HG02678 (cell line): ENCODE measurements around the gene MMADHC.
"Not testable (repeated sequence)": the region's sequence is repeated elsewhere in the genome, so short reads cannot be mapped to it uniquely, and the experiment has no call there.

Experiments
- ATAC-seq: cut with Tn5 transposase; IDR thresholded peaks from one replicate; pipeline ENCODE4 v1.9.1; 2021; ENCODE audit warnings: mild to moderate bottlenecking, moderate library complexity; ENCODE audit not compliant: unreplicated experiment

Gene MMADHC

DNA sequence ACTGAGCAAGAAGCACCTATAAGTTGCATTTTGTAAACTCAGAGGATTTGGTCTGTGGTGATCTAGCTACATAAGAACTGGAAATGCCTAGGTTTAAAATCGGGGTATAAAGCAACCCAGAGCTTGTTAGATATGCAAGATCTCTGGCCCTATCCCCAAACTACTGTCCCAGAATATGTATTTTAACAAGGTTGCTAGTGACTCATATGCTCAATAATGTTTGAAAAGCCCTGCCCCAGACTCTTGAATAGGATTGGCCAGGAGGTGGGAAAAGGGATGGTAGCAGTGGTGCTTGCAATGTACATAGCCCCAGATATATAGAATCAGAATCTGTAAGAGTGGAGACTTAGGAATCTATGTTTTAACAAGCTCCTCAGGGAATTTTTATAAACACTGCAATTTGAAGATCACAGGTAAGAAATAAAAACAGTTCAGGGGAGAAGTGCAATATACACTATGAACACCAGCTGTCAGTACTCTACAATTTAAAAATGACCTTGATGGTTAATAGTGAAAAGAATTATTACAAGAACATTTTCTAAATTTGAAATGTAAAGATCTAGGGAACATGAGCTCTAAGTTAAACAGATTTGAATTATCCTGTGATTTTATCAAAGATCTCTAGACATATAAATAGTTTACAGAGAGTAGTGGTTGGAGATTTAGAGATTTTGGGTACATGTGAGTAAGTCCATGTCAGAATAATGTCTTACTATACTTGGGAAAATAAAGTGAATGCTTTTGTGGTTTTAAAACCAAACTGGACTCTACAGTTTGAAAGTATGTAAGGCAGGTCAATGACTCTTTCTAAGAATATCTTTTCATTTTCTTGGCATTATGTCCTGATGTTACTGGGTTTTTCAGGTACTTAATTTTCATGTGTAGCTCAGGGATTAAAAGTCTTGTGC is 7.7 kb upstream of the MMADHC start:
- no peak for ATAC-seq

- ATAC-seq, result no peak
Measured at GRCh38 chr2:149594411-149594810, 6.8 kb upstream of the MMADHC start.

- peak; percentile 19 for ATAC-seq
Measured at GRCh38 chr2:149587950-149588487, 444 bp upstream of the MMADHC start.

DNA sequence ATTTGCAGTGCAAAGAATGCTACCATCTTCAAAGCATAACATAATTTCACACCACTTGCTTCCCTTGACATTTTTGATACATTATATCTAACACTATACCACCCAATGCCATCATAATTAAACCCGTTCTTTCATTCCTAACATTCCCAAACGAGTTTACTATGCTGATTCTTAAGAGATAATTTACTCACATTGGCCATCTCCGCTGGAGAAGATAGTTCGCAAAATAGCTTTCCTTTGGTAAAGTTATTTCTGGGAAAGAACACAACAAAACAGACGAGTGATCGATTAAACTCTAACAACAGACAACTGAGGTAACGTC is 716 bp downstream of the MMADHC start:
- ATAC-seq, result no peak

- ATAC-seq, result no peak
Measured at GRCh38 chr2:149586063-149586462, 1.5 kb downstream of the MMADHC start.

DNA sequence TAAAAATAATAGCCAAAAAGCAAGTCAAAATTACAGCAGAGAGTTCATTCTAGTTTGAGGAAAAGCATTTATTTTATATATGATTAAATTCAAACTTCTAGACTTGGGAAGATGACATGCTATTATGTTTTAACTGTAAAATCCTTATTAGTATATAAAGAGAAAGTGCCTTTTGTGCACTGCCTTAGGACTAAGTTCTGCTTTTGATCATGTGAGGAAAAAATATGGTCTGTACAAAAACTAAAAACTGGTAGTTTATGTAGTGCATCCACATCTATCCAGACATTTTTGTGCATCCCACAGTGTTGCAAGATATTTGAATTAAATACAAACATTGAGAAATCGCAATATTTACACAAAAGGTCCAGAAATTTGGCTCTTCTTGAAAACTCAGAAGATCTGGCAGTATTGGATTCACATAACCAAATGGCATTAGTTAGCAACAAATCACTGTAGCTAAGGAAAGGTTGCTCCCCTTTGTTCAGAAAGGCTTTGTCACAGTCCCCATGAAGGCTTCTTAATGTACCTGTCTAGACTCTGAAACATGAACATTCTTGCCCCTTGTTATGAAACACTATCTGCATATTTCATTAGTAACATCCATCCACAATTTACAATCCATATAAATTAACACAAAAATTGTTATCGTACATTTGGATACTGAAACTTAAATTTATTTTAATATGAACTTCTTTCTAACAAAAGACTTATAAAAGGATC is 2.2 kb downstream of the MMADHC start:
- ATAC-seq, result no peak

DNA sequence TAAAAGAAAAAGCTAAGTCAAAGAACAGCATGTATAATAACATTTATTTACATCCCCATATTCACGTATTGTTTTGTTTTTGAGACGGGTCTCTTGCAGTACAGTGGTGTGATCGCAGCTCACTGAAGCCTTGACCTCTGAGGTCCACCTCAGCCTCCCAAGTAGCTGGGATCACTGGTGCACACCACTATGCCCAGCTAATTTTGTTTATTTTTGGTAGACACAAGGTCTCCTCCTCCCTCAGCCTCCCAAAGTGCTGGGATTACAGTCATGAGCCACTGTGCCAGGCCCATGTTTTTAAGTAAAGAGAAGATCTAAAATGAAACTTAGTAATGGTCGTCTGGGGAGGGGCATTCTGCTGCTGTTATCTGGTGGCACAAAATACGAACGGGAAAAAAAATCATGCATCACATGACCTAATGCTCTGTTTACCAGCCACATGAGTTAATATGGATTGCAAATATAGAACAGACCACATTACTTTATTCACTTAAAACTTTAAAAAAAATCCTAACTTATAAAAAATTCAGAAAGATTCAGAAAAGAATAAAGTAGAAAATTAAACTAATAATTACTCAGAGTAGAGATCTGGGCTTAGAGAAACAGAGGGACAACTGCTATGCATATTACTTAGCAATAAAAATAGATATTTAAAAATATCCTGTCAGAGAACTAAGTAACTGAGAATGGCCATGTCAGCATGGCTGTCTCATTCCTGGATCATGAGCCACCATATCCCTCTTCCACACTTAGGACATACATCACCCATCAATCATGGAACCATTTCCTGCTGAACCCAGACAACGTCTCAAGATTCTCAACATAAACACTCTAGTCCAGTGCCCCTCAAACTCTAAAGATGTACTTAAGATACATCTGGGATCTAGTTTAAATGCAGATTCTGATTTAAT is 7.3 kb downstream of the MMADHC start:
- ATAC-seq, result no peak

GRCh38 chr2:149577269-149577668 is 10.3 kb downstream of the MMADHC start:
- ATAC-seq, result no peak

- no peak for ATAC-seq
Measured at GRCh38 chr2:149575752-149576151, 11.8 kb downstream of the MMADHC start.

DNA sequence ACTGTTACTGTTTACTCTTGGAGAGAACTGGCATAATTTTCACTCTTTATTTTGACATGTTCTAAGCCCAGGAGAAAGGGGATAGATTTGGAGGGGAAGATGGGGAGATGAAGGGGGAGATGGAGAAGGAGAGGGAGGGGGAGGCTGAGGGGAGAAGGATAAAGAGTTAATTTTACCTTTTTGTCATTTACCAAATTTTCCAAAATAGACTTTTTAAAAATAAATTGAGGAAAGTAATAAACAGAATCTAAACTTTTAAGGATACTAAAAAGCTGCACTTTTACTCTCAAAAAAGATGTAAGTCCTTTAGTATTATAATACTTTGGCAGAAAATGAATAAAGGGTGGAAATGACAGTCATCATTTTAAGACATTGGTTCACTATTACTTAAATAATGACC is 12.3 kb downstream of the MMADHC start:
- ATAC-seq, result no peak

DNA sequence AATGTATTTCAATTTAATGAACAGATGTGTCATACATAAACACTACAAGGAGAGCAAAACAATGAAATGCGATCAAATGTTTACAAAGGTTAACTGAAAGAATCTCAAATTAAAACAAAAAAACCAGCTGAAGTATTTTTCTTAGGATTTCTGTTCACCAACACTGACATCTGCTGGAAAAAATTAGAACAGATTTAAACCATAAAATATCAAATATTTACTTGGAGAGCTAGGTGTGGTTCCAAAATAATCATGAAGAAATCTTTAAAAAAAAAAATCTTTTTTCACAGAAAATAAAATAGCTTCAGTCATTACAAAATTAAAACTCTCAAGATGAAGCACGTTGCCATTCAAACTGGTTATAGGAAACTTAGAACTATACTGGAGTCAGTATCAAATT is 13.8 kb downstream of the MMADHC start:
- ATAC-seq, result no peak

DNA sequence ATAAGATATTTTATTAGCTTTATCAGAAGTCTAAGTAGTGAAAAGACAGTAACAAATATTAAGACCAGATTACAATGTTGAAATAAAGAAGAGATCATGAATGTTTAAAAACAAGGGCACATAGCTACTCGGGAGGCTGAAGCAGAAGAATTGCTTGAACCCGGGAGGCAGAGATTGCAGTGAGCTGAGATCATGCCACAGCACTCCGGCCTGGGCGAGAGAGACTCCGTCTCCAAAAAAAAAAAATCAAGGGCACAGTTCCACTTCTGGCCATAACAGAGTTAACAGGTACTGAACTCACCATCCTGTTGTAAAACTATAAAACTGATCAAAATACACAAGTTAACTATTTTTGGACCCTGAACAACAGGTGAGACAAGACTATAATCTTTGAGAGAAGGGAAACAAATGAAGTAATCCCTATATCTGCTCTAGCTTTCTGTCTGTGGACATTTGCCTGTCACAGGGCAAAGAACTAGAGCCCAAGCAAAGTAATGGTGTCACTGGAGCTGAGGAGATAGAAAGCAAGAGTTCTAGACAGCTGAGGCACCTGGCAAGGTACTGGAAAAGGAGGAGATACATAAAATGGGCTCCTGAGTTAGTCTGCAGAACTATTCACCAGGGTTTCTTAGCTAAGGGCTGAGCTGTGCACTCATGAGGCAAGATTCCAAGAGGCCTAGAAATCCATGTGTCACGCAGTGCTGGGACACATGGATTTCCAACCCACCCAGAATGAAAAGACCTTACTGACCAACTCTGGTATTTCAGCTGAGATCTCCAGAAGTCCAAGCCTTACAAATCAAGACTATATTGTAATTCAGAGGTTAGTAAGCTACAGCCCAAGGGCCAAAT is 15.2 kb downstream of the MMADHC start:
- ATAC-seq, result no peak

- ATAC-seq, result no peak
Measured at GRCh38 chr2:149568138-149568537, 19.4 kb downstream of the MMADHC start.

DNA sequence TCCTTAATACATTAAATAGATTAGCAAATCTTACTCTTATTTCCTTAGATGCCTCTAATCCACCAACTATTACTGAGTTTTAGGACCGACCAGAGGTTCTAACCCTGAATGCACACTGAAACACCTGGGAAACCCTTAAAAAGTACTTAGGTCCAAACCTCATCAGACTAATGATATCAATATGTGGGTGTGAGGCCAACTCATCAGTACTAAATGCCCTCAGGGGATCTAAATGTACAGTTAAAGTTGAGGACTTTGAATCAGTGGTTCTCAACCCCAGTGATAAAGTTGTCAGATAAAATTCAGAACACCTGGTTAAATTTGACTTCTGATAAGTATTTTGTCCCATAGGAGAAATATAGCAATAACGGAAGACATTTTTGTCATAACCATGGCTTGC is 20.9 kb downstream of the MMADHC start:
- no peak for ATAC-seq

DNA sequence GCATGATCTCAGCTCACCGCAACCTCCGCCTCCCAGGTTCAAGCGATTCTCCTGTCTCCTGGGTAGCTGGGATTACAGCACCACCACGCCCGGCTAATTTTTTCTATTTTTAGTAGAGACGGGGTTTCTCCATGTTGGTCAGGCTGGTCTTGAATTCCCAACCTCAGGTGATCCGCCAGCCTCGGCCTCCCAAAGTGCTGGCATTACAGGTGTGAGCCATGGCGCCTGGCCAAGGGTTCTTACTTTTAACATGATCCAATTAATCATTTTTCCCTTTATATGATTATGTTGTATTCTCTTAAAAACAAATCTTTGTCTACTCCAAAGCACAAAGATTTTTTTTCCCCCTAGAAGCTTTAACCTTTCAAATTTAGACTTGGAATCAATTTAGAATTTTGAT is 21.9 kb downstream of the MMADHC start:
- not testable (repeated sequence) for ATAC-seq

DNA sequence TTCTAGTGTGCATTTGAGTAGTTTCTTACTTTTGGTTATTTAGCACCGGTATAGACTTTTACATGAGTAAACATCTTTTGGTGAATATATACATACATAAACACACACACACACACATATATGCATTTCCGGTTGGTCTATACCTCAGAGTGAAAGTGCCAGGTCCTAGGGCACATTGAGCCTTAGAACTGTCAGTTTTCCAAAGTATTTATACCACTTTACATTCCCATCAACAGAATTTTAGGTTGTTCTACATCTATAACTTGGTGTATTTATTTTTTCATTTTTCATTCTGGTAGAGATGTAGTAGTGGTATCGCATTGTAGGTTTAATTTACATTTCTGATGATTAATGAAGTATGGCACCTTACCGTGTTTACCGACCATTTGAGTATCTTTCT is 22.6 kb downstream of the MMADHC start:
- ATAC-seq, result no peak

DNA sequence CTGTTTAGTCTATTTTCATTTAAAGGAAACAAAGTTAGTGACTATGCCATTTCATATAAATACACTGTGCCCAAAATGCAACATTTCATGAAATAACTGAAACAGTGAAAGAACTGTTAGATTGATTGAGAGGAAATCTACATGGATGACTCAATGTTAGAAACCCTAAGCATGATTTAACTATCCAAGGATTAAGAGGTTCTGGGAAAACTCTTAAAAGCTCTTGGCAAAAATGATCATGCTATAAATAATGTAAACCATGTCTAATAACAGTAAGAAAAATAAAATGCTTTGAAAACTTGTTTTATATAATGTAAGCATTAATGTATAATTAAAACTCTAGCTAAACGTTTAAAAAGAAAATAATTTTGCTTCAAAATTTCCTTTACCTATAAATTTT is 23.5 kb downstream of the MMADHC start:
- ATAC-seq, result no peak

- ATAC-seq, result peak; percentile 81
Measured at GRCh38 chr2:149562324-149562723, 25.3 kb downstream of the MMADHC start.

- no peak for ATAC-seq
Measured at GRCh38 chr2:149561309-149561926, 26.2 kb downstream of the MMADHC start.
